HFFc6 (cell line): ENCODE measurements around the gene MMS22L. TPM values are rescaled to one million over a fixed set of nuclear protein-coding genes. Genes with fewer than 3 reads are reported as not detected.

Experiments
- DNase-seq: peaks from one replicate; pipeline ENCODE4 v3.0.0-alpha.2; 2018
- H3K27ac Mint-ChIP-seq: 2 replicates; pipeline ENCODE4 v1.8.0; 2020; ENCODE audit warnings: mild to moderate bottlenecking, mixed read lengths
- H3K27me3 Mint-ChIP-seq: 2 replicates; pipeline ENCODE4 v1.8.0; 2021; ENCODE audit warnings: mild to moderate bottlenecking, moderate library complexity, mixed read lengths; ENCODE audit not compliant: insufficient read depth
- H3K36me3 Mint-ChIP-seq: 2 replicates; pipeline ENCODE4 v1.8.0; 2021; ENCODE audit warnings: low read depth, mixed read lengths
- H3K4me1 Mint-ChIP-seq: 2 replicates; pipeline ENCODE4 v1.8.0; 2020; ENCODE audit warnings: low read depth, mixed read lengths
- H3K4me3 Mint-ChIP-seq: 2 replicates; pipeline ENCODE4 v1.8.0; 2020; ENCODE audit warnings: mild to moderate bottlenecking, moderate library complexity, mixed read lengths
- H3K9me3 Mint-ChIP-seq: 2 replicates; pipeline ENCODE4 v1.8.0; 2020; ENCODE audit warnings: mild to moderate bottlenecking, mixed read lengths
- CTCF ChIP-seq: fragments of 200-600 bp; sonication (generic); IDR thresholded peaks from 2 replicates; pipeline ENCODE4 v1.5.0; 2021; ENCODE audit warnings: antibody characterized with exemption, mild to moderate bottlenecking
- total RNA-seq, 6 experiments: library from RNA; stranded (reverse); fragmentation: NEBNext Ultra II Directional; extraction: Animal tissue kit (Norgen Biotek cat#: 25700); gene quantifications; 2 replicates in 1 of 6; 3 replicates in 5 of 6; pipeline ENCODE4 v1.2.3, GENCODE V29; 2021

The MMS22L gene
- total RNA-seq, 6 experiments from 2014 or later = 6.2 to 15.7 (median 13.6) TPM

GRCh38 chr6:97110149-97110548 lies 172.9 kb downstream of the MMS22L start:
- Mint-ChIP-seq H3K4me3 (no peak overlapping the region), H3K27ac (no peak overlapping the region), H3K9me3 (no peaks in the 10 kb centered on the region), H3K4me1 (no peaks in the 10 kb centered on the region), H3K27me3 (peaks cover 3% of the 10 kb centered on the region), H3K36me3 (no peaks in the 10 kb centered on the region)
- no peak for TF ChIP-seq CTCF
- no peak for DNase-seq

GRCh38 chr6:97109444-97109843 lies 173.6 kb downstream of the MMS22L start:
- H3K9me3 Mint-ChIP-seq = no peaks in the 10 kb centered on the region
- peaks cover 3% of the 10 kb centered on the region for H3K27me3 Mint-ChIP-seq
- no peak overlapping the region for H3K27ac Mint-ChIP-seq
- no peaks in the 10 kb centered on the region for H3K4me1 Mint-ChIP-seq
- no peak for TF ChIP-seq CTCF
- no peak overlapping the region for H3K4me3 Mint-ChIP-seq
- H3K36me3 Mint-ChIP-seq = no peaks in the 10 kb centered on the region
- DNase-seq = no peak

- H3K27me3 Mint-ChIP-seq = peaks cover 4% of the 10 kb centered on the region; the same call in 1 of the 2 replicates
- H3K4me1 Mint-ChIP-seq = peaks cover 10% of the 10 kb centered on the region
- no peak for DNase-seq
- no peak for TF ChIP-seq CTCF
- no peaks in the 10 kb centered on the region for H3K36me3 Mint-ChIP-seq
- H3K4me3 Mint-ChIP-seq = no peak overlapping the region
- no peaks in the 10 kb centered on the region for H3K9me3 Mint-ChIP-seq
- no peak overlapping the region for H3K27ac Mint-ChIP-seq
These were observed 180.7 kb downstream of the MMS22L start for GRCh38 chr6:97102145-97102790.

GRCh38 chr6:97100696-97101095 lies 182.3 kb downstream of the MMS22L start:
- peaks cover 22% of the 10 kb centered on the region for H3K4me1 Mint-ChIP-seq
- H3K27me3 Mint-ChIP-seq = peaks cover 4% of the 10 kb centered on the region; the same call in 1 of the 2 replicates
- H3K4me3 Mint-ChIP-seq = no peak overlapping the region
- no peak for TF ChIP-seq CTCF
- H3K36me3 Mint-ChIP-seq = no peaks in the 10 kb centered on the region
- H3K9me3 Mint-ChIP-seq = no peaks in the 10 kb centered on the region
- H3K27ac Mint-ChIP-seq = no peak overlapping the region
- DNase-seq = no peak

- no peak for TF ChIP-seq CTCF
- H3K4me1 Mint-ChIP-seq = peaks cover 29% of the 10 kb centered on the region
- H3K27ac Mint-ChIP-seq = no peak overlapping the region
- H3K36me3 Mint-ChIP-seq = no peaks in the 10 kb centered on the region
- peaks cover 2% of the 10 kb centered on the region; the same call in 1 of the 2 replicates for H3K27me3 Mint-ChIP-seq
- no peaks in the 10 kb centered on the region for H3K9me3 Mint-ChIP-seq
- peak overlapping the region; percentile 77 for H3K4me3 Mint-ChIP-seq
- no peak for DNase-seq
These were observed 185.7 kb downstream of the MMS22L start for GRCh38 chr6:97097068-97098047.
